Limb (tissue), 2 donors: ENCODE measurements around the gene GOLGB1.

Experiments
- DNase-seq, 2 donors: peaks; one replicate each; pipeline ENCODE4 v3.0.0-alpha.2; 2016; ENCODE audit errors: extremely low spot score in 2 of 2

GOLGB1 gene

GRCh38 chr3:121642601-121643314 lies 106.8 kb downstream of the GOLGB1 start:
- DNase-seq = no peak

- no peak for DNase-seq
These were observed 108.4 kb downstream of the GOLGB1 start for GRCh38 chr3:121641127-121641526.

- DNase-seq = no peak
These were observed 111.6 kb downstream of the GOLGB1 start for GRCh38 chr3:121637922-121638321.

- DNase-seq = no peak
These were observed 119.2 kb downstream of the GOLGB1 start for GRCh38 chr3:121630355-121630754.

- DNase-seq = no peak
These were observed 119.9 kb downstream of the GOLGB1 start for GRCh38 chr3:121629601-121630000.

GRCh38 chr3:121627622-121628021 lies 121.9 kb downstream of the GOLGB1 start:
- no peak for DNase-seq

- DNase-seq = no peak
These were observed 122.3 kb downstream of the GOLGB1 start for GRCh38 chr3:121627211-121627610.

GRCh38 chr3:121626495-121626894 lies 123.0 kb downstream of the GOLGB1 start:
- no peak for DNase-seq

GRCh38 chr3:121624147-121624899 lies 125.2 kb downstream of the GOLGB1 start:
- no peak for DNase-seq

GRCh38 chr3:121621491-121621890 lies 128.1 kb downstream of the GOLGB1 start:
- no peak for DNase-seq

- no peak for DNase-seq
These were observed 129.8 kb downstream of the GOLGB1 start for GRCh38 chr3:121619691-121620090.
